D721Med (cell line): ENCODE data around the gene ELANE.

ENCODE experiments used
- DNase-seq: peaks from one replicate; pipeline ENCODE4 v3.0.0; 2011; ENCODE audit warnings: low spot score; ENCODE audit not compliant: insufficient read length
- FAIRE-seq: peaks from 2 replicates; lab custom pipeline; 2011; peaks lifted over from hg19 to GRCh38; lab: Jason Lieb, UNC
- TF ChIP-seq, protein P1 (sequence below): IDR thresholded peaks from 2 replicates; pipeline ENCODE4 v1.5.1; 2012; ENCODE audit warnings: mild to moderate bottlenecking, control low read depth; ENCODE audit not compliant: insufficient read depth; ENCODE audit errors: missing control alignments

The ELANE gene

DNA sequence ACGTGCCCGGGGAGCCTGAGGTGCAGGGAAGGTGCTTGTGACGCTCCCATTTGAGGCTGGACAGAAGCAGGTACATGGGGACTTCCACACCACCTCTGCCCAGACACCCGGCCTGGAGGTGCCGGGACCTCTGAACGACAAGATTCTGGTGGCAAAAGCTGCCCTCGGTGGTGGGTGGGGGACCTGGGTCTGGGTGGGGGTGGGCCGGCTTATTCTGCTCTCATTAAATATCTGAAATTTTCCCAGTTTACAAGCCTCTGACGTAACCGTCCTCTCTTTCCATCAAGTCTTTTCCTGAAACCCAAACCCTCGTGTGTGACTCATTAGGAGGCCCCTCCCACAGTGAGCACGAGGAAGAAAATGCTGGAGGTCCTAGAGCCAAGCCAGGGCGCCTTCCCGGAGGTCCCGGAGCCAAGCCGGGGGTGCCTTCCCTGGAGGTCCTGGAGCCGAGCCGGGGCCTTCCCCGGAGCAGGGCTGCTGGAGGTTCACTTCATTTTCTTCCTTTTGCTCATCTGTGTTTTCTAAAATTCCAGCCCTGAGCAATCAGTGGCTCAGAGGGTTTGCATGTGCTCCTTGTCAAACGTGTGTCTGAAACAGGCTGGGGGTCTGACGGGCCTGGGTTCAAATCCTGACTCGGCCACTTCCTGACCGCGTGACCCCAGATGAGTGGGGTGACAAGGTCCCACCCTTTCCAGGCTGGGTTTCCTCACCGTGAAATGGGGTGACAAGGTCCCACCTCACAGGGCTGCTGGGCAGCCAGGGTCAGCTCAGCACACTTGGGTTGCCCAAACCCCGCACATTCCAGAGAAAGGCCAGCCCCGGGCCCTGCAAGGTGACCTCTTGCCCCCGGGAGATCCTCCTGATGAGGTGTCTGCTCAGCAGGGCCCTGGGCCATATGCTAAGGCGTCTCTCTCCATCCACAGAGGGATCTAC is 17.4 kb downstream of the ELANE start:
- TF ChIP-seq, protein P1, sequence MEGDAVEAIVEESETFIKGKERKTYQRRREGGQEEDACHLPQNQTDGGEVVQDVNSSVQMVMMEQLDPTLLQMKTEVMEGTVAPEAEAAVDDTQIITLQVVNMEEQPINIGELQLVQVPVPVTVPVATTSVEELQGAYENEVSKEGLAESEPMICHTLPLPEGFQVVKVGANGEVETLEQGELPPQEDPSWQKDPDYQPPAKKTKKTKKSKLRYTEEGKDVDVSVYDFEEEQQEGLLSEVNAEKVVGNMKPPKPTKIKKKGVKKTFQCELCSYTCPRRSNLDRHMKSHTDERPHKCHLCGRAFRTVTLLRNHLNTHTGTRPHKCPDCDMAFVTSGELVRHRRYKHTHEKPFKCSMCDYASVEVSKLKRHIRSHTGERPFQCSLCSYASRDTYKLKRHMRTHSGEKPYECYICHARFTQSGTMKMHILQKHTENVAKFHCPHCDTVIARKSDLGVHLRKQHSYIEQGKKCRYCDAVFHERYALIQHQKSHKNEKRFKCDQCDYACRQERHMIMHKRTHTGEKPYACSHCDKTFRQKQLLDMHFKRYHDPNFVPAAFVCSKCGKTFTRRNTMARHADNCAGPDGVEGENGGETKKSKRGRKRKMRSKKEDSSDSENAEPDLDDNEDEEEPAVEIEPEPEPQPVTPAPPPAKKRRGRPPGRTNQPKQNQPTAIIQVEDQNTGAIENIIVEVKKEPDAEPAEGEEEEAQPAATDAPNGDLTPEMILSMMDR, result no peak
- no peak for FAIRE-seq
- no peak for DNase-seq

DNA sequence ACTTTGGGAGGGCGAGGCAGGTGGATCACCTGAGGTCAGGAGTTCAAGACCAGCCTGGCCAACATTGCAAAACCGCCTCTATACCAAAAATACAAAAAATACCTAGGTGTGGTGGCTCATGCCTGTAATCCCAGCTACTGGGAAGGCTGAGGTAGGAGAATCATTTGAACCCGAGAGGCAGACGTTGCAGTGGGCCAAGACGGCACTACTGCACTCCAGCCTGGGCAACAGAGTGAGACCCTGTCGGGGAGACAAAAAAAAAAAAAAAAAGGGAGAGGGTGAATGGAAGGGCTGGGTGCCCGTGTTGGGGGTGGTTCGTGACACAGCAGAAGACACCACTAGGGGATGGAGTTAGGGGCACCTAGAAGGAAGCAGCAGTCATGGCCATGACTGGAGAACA is 18.2 kb downstream of the ELANE start:
- TF ChIP-seq, protein P1, result no peak
- DNase-seq, result no peak
- FAIRE-seq, result no peak

DNA sequence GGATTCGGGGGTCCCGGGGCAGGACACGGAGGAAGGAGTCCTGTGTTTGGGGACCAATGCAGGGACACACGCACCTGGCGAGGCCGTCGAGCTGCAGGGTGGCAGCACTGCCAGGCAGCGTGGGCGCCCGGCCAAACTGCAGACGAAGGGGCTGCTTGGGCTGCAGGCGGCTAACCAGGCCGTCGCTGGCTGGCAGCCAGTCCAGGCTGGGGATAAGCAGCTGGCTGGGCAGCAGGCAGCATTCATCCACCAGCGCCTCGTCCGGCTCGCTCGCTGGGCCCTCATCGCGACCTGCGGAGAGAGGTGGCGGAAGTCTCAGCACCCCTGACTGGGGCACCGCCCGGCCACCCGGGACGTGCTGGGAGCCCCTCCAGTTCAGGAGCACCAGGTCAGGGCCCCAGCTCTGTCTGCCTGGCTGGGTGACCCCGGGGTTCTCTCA is 18.9 kb downstream of the ELANE start:
- DNase-seq (no peak), FAIRE-seq (no peak)
- TF ChIP-seq, protein P1, result no peak

DNA sequence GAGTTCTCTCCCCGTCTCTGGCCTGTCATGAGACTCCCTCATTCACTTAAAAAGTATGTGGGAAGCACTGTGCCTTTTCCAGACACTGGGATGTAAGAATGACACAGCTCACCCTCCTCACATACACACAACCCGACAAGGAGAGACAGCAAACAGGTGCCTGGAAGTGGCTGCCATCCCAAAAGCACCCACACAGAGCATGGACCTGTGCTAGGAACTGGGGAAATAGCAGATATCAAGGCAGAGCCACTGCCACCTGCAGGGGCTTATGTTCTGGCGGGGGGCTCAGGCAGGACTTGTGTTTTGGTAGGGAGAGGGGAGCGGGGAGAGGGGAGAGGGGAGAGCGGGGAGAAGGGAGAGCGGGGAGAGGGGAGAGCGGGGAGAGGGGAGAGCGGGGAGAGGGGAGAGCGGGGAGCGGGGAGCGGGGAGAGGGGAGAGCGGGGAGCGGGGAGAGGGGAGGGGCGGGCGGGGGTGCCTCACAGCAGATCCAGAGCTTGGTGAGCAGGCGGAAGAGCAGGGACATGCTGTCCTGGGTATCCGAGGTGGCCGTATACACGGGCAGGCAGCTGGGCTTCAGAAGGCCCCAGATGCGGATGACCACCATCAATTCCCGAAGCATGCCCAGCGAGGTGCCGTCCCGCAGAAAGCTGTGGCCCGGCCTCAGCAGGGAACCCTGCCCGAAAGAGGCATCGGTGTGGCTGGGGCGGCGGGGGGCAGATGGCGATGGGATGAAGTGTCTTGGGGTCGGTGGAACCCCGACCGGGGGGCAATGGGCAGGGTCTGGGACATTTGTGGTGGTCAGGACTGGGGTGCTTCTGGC is 19.6 kb downstream of the ELANE start:
- peak; percentile 74 for DNase-seq
- TF ChIP-seq, protein P1, result no peak
- FAIRE-seq, result no peak

DNA sequence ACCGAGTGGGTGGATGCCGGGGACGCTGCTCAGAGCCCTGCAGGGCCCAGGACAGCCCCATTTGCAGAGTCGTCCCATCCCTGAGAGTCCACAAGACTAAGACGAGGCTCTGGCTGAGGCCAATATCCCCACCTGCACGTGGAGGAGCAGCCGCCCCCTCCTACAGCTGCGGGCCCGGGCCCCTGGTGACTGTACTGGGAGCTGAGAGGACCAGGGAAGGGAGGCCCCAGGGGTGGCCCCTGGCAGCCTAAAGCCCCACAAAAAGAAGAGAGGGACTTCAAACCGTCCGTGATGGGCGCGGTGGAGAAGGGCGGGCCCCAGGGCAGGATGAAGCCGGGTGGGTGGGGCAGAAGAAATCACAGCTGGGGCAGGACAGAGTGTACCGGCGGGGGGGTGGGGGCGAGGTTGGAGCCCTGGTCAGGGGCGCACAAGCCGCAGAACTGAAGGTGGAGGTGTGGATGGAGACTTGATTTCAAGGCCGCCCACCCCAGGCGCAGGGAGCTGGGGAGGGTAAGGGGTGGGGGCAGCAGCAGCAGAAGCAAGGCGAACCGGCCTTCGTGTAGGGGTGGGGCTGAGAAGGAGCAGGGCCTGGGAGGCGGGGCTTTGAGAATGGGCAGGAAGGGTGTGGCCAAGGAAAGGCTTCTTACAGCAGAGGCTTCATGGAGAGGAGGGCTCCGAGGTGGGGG is 20.3 kb downstream of the ELANE start:
- FAIRE-seq (no peak), DNase-seq (no peak)
- TF ChIP-seq, protein P1, result no peak

DNA sequence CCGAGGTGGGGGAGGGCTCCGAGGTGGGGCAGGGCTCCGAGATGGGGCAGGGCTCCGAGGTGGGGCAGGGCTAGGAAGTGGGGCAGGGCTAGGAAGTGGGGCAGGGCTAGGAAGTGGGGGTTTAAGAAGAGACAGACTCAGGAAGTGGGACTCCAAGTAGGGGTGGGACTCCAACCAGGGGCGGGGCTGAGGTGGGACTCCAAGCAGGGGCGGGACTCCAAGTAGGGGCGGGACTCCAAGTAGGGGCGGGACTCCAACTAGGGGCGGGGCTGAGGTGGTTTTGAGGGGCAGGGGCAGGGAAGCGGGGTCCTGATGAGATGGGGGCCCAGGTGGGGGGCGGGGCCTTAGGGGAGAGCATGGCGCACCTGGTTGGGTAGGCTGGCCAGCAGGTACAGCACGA is 21.0 kb downstream of the ELANE start:
- DNase-seq (no peak), FAIRE-seq (no peak)
- TF ChIP-seq, protein P1, result no peak
